GM12878 (cell line): Measurements from ENCODE around the gene IL18. TPM values are rescaled to one million over a fixed set of nuclear protein-coding genes. Genes with fewer than 3 reads are reported as not detected.
A peak's percentile ranks its signal among the peaks of the same experiment; 100 is the strongest.
"Not testable (repeated sequence)": the region's sequence is repeated elsewhere in the genome, so short reads cannot be mapped to it uniquely, and the experiment has no call there.

Experiments
- ATAC-seq: fragments of 200-7000 bp; cut with Tn5 transposase; 3 replicates; pipeline ENCODE4 v1.9.1; 2020; ENCODE audit warnings: mild to moderate bottlenecking, moderate library complexity
- BruUV-seq: library from RNA; stranded (reverse); fragments of 400-500 nt; replicated peaks from 2 replicates; lab custom pipeline; 2021; lab: Mats Ljungman, UMichigan
- CTCF ChIA-PET: fragments of 300-600 bp; sonication (Branson Sonifier 250); formaldehyde crosslinking; extraction: SDS; loops from one replicate; lab custom pipeline; 2021; ENCODE audit warnings: inconsistent platforms; lab: Yijun Ruan, JAX
- POLR2A ChIA-PET: fragments of 350-600 bp; formaldehyde crosslinking; extraction: SDS; loops from one replicate; lab custom pipeline; 2021; ENCODE audit warnings: inconsistent platforms; lab: Charles Lee
- RAD21 ChIA-PET: fragments of 300-600 bp; sonication (Branson Sonifier 250); formaldehyde crosslinking; loops from one replicate; lab custom pipeline; 2023; ENCODE audit warnings: antibody characterized with exemption; ENCODE audit not compliant: unreplicated experiment; lab: Charles Lee
- SMC1A ChIA-PET: fragments of 300-600 bp; sonication (Branson Sonifier 250); formaldehyde crosslinking; loops from one replicate; lab custom pipeline; 2023; ENCODE audit not compliant: unreplicated experiment, uncharacterized antibody; lab: Charles Lee
- DNase-seq: peaks from one replicate; pipeline ENCODE4 v3.0.0-alpha.2; 2011; ENCODE audit warnings: low read depth, low spot score
- FAIRE-seq: peaks from 3 replicates; lab custom pipeline; 2011; peaks lifted over from hg19 to GRCh38; lab: Jason Lieb, UNC
- H2AFZ ChIP-seq: 2 replicates; pipeline ENCODE4 v1.6.0; 2011; ENCODE audit warnings: low read depth, low read length, control low read depth; ENCODE audit not compliant: control insufficient read depth
- H3K27ac ChIP-seq: 2 replicates; pipeline ENCODE4 v1.5.1; 2011; ENCODE audit warnings: control low read depth; ENCODE audit not compliant: control insufficient read depth, insufficient read depth
- H3K27me3 ChIP-seq, 2 experiments: replicated peaks in 1 of 2; 2 replicates each; pipeline versions ENCODE4 v1.6.0 to v1.6.1; 2011; ENCODE audit warnings: low read length in 1 of 2; ENCODE audit not compliant: control insufficient read depth in 2 of 2, insufficient read depth in 2 of 2
- H3K36me3 ChIP-seq, 2 experiments: 2 replicates each; pipeline ENCODE4 v1.5.1; 2011; ENCODE audit warnings: low read length in 1 of 2; ENCODE audit not compliant: control insufficient read depth in 2 of 2, insufficient read depth in 2 of 2
- H3K4me1 ChIP-seq: 2 replicates; pipeline ENCODE4 v1.6.1; 2011; ENCODE audit warnings: mild to moderate bottlenecking, low read length, moderate library complexity, mixed read lengths; ENCODE audit not compliant: control insufficient read depth, insufficient read depth
- H3K4me2 ChIP-seq: 2 replicates; pipeline ENCODE4 v1.6.0; 2011; ENCODE audit warnings: control low read depth; ENCODE audit not compliant: control insufficient read depth, insufficient read depth
- H3K4me3 ChIP-seq: fragments of 200-600 bp; sonication (generic); 2 replicates; pipeline ENCODE4 v1.5.1; 2016
- H3K79me2 ChIP-seq: 2 replicates; pipeline ENCODE4 v1.6.0; 2011; ENCODE audit warnings: low read length; ENCODE audit not compliant: control insufficient read depth, insufficient read depth
- H3K9ac ChIP-seq: 2 replicates; pipeline ENCODE4 v1.8.0; 2011; ENCODE audit warnings: low read length, control low read depth, mixed read lengths; ENCODE audit not compliant: control insufficient read depth, insufficient read depth
- H3K9me3 ChIP-seq: replicated peaks from 3 replicates; pipeline ENCODE4 v1.5.1; 2011; ENCODE audit warnings: mild to moderate bottlenecking, low read length; ENCODE audit not compliant: control insufficient read depth, insufficient read depth
- H4K20me1 ChIP-seq: 2 replicates; pipeline ENCODE4 v1.6.0; 2011; ENCODE audit not compliant: control insufficient read depth, insufficient read depth
- FOXK2 ChIP-seq: fragments of 450-650 bp; IDR thresholded peaks from 2 replicates; pipeline ENCODE4 v1.6.1; 2017; ENCODE audit warnings: mild to moderate bottlenecking, moderate library complexity
- PAX5 ChIP-seq: IDR thresholded peaks from 2 replicates; pipeline ENCODE4 v1.6.1; 2011; ENCODE audit warnings: low read depth, low read length, borderline replicate concordance
- PKNOX1 ChIP-seq: fragments of 450-650 bp; IDR thresholded peaks from 2 replicates; pipeline ENCODE4 v1.6.1; 2016; ENCODE audit warnings: mild to moderate bottlenecking
- RUNX3 ChIP-seq: IDR thresholded peaks from 2 replicates; pipeline ENCODE4 v1.6.1; 2012; ENCODE audit warnings: low read length, inconsistent platforms
- WGBS: methylation state at CpG from one replicate; pipeline ENCODE4 v1.1.6; 2016; ENCODE audit warnings: low lambda C conversion rate; ENCODE audit not compliant: insufficient replicate concordance, insufficient coverage; ENCODE audit errors: missing lambda C conversion rate; 5-methylcytosine and 5-hydroxymethylcytosine counted together
- in situ Hi-C: fragments of 300-500 bp; cut with MboI; formaldehyde crosslinking; loops from 9 replicates; pipeline ENCODE4 v1.14.3; 2018; ENCODE audit warnings: mixed read lengths
- intact Hi-C: fragments of 100-400 bp; cut with micrococcal nuclease; formaldehyde crosslinking; loops from one replicate; pipeline ENCODE4 v1.14.2; 2022; ENCODE audit not compliant: unreplicated experiment
- polyA plus RNA-seq, 11 experiments: library from polyadenylated mRNA; depleted of rRNA in 4 of 11; unstranded in 6 of 11; stranded (reverse) in 5 of 11; fragments of >200 nt; fragmentation: Nextera tagmentation in 4 of 11; fragmentation: Illumina TruSeq in 1 of 11; extraction: Ambion mirVana in 4 of 11; extraction: Trizol in 1 of 11; gene quantifications; 1 replicate in 1 of 11; 2 replicates in 10 of 11; pipeline versions ENCODE4 v1.2.1 to v1.2.3, GENCODE V29; 2011 to 2016; ENCODE audit warnings: inconsistent platforms in 2 of 11, missing spikeins in 2 of 11, low read depth in 1 of 11
- total RNA-seq, 4 experiments: library from RNA; depleted of rRNA in 3 of 4; stranded (reverse); fragments of >200 nt in 3 of 4; fragmentation: Illumina TruSeq in 1 of 4; extraction: Trizol in 1 of 4; gene quantifications; 2 replicates each; pipeline versions ENCODE4 v1.2.1 to v1.2.3, GENCODE V29; 2013 to 2021

Gene IL18
- total and polyA plus RNA-seq, 10 of the 15 experiments (the other 5 are each of a cell fraction or from before 2014, with no cell fraction given) = 0.12 to 0.42 (median 0.24) TPM

- Histone ChIP-seq H3K27me3 (no peaks in the 10 kb centered on the region), H3K9ac (no peak overlapping the region), H3K4me1 (no peaks in the 10 kb centered on the region), H2AFZ (no peak overlapping the region), H3K4me3 (no peak overlapping the region), H3K27ac (no peak overlapping the region), H3K36me3 (peaks cover 0 to 3% of the 10 kb centered on the region in 2 experiments; a peak in 3 of 4 replicates), H3K79me2 (no peaks in the 10 kb centered on the region), H3K9me3 (no peaks in the 10 kb centered on the region), H3K4me2 (no peak overlapping the region), H4K20me1 (no peaks in the 10 kb centered on the region)
- DNase-seq (no peak), ATAC-seq (no peak), FAIRE-seq (no peak)
- ChIA-PET POLR2A (no interaction called here), SMC1A (interaction anchor here (0.7 to 1.8 kb wide), 3 partner anchors 9 to 15 kb away, joined by 3 to 5 read pairs (median 3); partner anchors contain the start of genes SDHD and TIMM8B), CTCF (interaction anchor here (1.0 to 1.4 kb wide), 5 partner anchors 12 to 166 kb away, joined by 3 to 4 read pairs (median 4); no protein-coding TSS in a partner anchor), RAD21 (no interaction called here)
- in situ Hi-C loops = no loop called here
- WGBS = 98% methylated on average over 11 of the region's 11 CpGs
- intact Hi-C loops = no loop called here
- no peak for TF ChIP-seq PAX5
- no peak for TF ChIP-seq FOXK2
- no peak for TF ChIP-seq RUNX3
- no TSS peak for BruUV-seq
These were observed 66.0 kb downstream of the IL18 start for GRCh38 chr11:112097734-112098528.

DNA sequence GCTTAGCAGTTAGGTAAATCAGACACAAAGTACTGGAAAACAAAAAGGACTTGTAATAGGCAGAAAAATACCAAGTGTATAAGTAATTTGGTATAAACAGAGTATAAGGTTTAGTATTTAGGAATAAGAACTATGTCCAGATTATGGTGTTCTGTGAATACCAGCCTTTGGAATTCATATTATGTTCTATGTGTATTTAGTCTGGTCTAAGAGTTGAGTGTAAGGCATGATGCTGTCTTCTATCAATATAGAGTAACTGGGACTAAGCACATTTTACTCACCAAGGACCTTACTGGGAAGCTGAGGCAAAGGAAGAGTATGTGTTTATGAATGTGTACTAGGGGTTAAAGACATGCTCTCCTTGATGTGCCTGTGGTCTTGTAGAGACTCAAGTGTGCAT, 67.7 kb downstream of the IL18 start:
- SMC1A ChIA-PET = no interaction called here
- in situ Hi-C loops (no loop called here), intact Hi-C loops (no loop called here)
- Histone ChIP-seq H3K4me3 (no peak overlapping the region), H2AFZ (no peak overlapping the region), H3K4me1 (no peaks in the 10 kb centered on the region), H3K79me2 (no peaks in the 10 kb centered on the region), H3K9ac (no peak overlapping the region), H3K9me3 (no peaks in the 10 kb centered on the region), H3K4me2 (no peak overlapping the region), H4K20me1 (no peaks in the 10 kb centered on the region), H3K27ac (no peak overlapping the region), H3K27me3 (no peaks in the 10 kb centered on the region), H3K36me3 (peaks cover 0 to 5% of the 10 kb centered on the region in 2 experiments; a peak in 3 of 4 replicates)
- RAD21 ChIA-PET = no interaction called here
- DNase-seq (no peak), FAIRE-seq (no peak), ATAC-seq (no peak)
- BruUV-seq = no TSS peak
- TF ChIP-seq PKNOX1 = no peak
- POLR2A ChIA-PET = no interaction called here
- CTCF ChIA-PET = interaction anchor here (1.2 kb wide), 1 partner anchor 17 kb away, joined by 4 read pairs; no protein-coding TSS in a partner anchor

DNA sequence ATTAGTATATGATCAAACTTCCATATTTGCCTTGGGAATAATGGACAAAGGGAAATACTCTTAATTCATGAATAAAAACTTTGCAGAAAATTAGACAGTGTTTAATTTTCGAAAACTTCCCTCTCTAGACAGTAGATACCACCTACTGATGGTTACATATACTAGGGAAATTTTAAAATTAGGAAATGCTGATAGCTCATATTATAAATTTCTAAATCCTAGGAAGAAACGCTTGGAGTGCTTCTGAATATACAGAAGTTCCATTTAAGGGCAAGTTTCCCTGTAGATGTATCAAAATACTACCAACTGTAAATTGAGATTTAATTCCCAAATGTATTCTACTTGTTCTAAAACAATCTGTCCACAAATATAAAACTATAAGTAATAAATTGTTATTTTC, 68.6 kb downstream of the IL18 start:
- FAIRE-seq, in situ Hi-C loops, RAD21 ChIA-PET, DNase-seq, H3K36me3 ChIP-seq, H3K79me2 ChIP-seq, H3K4me2 ChIP-seq, H3K9ac ChIP-seq, H3K4me3 ChIP-seq, H2AFZ ChIP-seq, H3K4me1 ChIP-seq, H4K20me1 ChIP-seq, ATAC-seq, H3K9me3 ChIP-seq, CTCF ChIA-PET, intact Hi-C loops, POLR2A ChIA-PET, H3K27ac ChIP-seq, H3K27me3 ChIP-seq: not testable (repeated sequence)
- WGBS = 98% methylated on average over 2 of the region's 2 CpGs
- SMC1A ChIA-PET = interaction anchor here (0.9 kb wide), 1 partner anchor 8 kb away, joined by 3 read pairs; the partner anchor contains the start of genes SDHD and TIMM8B
- BruUV-seq = TSS peak; percentile 28
